HG02852 (cell line): ENCODE measurements around the gene HERPUD2.
"Not testable (repeated sequence)": the region's sequence is repeated elsewhere in the genome, so short reads cannot be mapped to it uniquely, and the experiment has no call there.

ENCODE experiments used
- ATAC-seq: cut with Tn5 transposase; IDR thresholded peaks from one replicate; pipeline ENCODE4 v1.9.1; 2021; ENCODE audit warnings: mild to moderate bottlenecking, moderate library complexity; ENCODE audit not compliant: unreplicated experiment

HERPUD2 gene

DNA sequence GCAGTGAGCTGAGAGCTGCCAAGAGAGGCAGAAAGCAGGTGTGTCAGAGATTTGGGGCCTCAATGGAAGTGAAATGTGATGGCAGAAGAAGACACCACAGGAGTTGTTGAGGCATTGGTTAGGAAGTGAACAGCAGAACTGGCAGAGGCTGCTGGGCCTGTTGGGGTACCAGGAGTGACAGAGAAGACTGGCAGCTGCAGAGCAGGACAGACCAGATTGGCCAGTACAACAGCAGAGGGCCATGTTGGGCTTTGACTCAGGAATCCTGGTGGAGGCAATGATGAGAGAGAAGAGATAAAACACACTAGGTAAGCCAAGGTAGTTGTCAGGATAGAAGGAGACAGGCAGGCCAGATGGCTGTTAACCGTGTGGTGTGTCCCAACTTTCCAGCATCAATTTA, 19.9 kb upstream of the HERPUD2 start:
- ATAC-seq: no peak

DNA sequence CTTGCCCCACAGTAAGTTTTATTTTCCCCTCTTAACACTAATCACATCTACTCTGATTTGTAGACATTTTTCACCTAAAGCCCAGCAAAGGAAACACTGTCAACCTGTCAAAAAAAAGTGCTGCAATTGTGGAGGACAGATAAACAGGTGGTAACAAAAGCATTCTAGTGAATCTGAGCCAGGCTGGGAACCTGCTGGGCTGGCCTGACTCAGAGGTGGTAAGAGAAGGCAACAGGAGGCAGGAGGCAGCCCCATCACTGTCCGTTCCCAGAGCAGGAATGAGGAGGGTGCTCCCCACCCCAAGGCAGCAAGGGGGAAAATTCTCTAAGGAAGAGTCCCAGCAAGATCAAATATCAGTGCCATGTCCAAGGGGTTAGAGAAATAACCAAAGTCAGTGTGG, 19.5 kb upstream of the HERPUD2 start:
- ATAC-seq: no peak

DNA sequence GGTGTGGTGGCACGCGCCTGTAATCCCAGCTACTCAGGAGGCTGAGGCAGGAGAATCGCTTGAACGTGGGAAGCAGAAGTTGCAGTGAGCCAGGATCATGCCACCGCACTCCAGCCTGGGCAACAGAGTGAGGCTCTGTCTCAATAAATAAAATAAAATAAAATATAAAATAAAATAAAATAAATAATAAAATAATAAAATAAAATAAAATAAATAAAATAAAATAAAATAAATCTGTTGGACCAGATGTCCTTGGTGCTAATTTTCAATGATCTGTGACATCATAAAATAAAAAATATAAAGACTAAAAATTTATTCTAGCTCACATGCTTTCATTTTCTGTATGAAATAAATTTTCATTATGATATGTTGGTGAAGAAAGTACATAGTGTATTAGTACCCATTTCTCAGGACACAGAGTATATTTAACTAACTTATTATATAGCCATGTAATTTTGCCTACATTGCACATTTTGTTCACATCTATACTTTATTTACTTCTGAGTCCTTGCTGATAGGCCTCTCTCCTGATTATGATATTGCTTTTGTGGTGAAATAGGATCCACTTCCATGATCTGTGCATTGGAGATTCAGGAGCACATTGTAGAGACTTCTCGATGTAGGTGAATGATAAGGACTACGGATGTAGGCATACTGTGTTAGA, 17.8 kb upstream of the HERPUD2 start:
- ATAC-seq: no peak

DNA sequence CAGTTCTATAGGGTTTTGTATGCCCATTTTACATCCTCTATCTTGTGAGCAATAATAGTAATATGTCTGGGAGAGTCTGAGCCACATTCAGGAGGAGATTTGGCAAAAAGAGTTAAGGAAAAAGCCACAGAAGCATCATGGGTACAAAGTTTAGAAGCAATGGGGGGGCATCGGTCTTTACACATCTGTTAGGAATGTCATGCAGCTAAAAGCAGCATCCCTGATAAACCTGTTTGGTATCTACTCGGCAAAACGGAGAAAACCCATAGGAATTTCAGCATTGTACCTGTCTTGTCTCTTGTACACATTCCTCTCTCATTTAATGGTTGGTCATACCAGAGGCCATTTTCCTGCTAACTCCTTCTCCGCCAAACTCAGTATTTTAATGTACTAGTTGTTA, 12.5 kb upstream of the HERPUD2 start:
- ATAC-seq: no peak

DNA sequence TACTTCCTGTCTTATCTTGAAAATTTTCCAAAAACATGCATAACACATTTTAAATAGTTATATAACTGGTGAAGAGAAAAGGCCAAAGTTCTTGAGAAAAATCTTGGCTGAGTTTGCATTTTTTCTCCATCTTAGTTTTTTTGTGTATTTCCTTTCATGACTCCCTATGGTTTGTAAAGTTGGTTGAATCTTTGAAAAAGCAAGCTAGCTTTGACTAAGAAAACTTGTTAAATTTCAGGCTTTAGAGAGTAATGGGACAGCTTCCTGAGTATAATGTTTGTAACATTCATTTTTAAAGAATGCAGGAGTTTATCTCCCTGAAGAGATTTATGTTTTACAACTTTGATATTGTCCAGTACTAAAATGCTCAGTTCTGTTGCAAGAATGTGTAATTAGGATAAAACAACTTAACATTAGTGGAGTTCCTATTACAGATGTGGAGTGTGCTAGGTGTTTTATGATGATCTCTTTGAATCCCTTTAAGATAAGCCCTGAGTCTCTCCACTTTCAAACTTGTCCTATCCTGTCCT, 11.1 kb upstream of the HERPUD2 start:
- ATAC-seq: no peak

DNA sequence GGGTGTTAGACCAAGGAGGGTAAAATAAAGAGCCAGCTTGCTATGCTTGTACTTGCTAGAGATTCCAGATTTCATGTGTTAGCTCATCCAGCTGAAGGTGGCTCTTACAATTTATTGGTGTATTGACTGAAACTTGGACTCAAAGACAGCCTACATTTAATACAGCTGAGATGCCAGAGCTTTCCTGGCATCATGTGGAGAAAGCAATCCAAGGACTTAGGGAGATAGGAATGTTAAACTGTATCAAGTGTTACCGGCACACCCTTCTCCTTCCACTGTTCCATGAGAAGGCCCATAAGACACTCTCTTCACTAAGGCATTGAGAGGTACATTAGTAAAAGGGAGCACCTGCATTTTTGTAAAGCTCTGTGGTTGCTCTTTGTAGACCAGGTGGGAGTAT, 9.3 kb upstream of the HERPUD2 start:
- ATAC-seq: no peak

- ATAC-seq: no peak
Measured at GRCh38 chr7:35702541-35702940, 7.6 kb upstream of the HERPUD2 start.

DNA sequence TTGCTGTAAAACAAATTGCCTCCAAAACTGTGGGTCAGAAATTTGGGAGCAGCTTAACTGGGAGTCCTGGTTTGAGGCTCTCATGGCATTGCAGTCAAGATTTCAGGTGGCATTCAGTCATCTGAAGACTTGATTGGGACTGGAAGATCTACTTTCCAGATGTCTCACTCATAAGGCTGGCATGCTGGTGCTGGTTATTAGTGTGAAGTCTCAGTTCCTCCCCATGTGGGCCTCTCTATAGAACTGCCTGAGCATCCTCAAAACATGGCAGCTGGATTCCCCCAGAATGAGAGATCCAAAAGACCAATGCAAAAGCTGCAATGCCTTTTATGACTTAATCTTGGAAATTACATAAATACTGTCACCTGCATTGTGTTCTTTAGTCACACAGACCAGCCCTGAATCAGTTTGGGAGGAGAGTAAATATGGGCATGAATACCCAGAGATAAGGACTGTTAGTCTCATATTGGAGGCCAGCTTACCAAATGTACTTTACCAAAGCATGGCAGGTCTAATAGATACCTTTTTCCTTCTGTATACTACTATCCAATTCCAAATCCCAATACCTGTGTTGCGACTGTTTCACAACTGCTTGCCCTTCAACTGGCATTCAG, 6.5 kb upstream of the HERPUD2 start:
- ATAC-seq: no peak

DNA sequence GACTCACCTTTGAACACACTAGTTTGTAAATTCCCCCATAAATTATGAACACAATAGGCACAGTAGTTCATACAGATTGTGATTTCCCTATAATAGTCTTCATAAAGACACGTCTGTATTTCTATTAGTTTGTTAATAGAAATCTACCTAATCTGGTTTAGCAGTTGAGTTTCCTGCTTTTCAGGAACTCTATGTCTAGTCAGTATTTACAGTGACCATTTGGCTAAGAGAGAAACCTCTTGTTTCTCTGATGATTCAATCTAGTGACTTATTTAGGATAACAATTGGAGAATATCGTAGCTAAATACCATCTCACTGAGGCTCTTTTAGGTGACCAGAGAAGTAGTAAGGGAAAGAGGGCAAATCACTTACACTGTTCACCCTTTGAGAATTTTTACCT, 5.9 kb upstream of the HERPUD2 start:
- ATAC-seq: no peak

DNA sequence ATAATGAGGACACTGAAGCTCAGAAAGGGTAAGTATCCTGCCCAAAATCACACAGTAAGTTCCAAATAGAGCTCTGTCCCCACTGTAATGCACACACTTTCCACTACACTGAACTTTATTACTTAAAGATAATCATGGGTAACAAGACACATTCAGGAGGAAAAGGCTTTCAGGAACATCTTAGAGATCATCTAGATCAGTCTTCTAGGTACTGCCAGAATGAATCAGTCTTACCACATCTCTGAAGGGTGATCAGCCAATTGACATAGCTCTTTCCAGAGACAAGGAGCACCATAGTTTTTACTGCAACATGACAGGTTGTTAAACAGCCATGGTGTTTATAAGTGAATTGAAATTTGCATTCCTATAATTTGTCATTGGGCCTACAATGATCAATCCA, 5.4 kb upstream of the HERPUD2 start:
- no peak for ATAC-seq

GRCh38 chr7:35699796-35700305, 4.9 kb upstream of the HERPUD2 start:
- no peak for ATAC-seq

GRCh38 chr7:35698382-35698781, 3.4 kb upstream of the HERPUD2 start:
- ATAC-seq: not testable (repeated sequence)

DNA sequence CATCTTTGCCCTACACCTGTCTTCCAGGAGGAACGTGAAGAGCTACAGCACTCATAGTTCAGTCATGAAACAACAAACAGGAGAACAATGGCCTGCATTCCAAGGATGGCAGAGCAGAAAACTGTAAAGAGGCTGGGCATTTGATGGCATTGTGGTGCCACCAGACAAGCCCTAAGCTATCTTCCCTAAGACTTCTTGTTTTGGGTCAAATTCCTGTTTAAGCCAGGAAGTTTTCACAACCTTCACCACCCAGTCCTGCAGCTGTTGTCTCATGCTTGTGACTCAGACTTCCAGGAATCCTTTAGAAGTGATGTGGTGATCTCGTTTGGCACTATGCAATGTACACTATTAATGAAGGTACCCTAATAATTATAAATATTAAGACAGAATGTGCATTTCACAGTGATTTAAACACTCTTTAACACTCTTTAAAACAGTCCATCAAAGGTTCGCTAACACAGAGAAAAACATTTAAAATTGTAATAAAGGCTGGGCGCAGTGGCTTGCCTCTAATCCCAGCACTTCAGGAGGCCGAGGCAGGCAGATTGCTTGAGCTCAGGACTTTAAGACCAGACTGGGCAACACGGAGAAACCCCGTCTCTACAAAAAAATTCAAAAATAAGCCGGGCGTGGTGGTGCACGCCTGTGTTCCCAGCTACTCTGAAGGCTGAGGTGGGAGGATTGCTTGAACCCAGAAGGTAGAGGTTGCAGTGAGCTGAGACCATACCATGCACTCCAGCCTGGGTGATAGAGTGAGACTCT, 2.7 kb upstream of the HERPUD2 start:
- no peak for ATAC-seq

DNA sequence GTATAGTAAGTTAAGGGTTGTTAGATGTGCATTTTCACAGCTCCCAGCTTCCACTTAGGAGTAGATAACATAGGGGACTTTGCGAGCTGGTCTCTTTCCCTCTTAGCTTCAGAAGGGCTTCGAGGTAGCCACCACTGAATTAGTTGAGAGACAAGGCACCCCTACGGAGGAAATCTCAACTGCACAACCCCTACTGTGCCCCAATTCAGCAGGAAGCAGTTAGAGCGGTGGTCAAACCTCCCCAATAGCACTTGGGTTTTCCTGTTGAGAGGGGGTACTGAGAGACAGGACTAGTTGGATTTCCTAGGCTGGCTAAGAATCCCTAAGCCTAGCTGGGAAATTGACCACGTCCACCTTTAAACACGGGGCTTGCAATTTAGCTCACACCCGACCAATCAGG, 1.1 kb upstream of the HERPUD2 start:
- ATAC-seq: no peak

GRCh38 chr7:35695473-35695850, 527 bp upstream of the HERPUD2 start:
- peak; percentile 3 for ATAC-seq

GRCh38 chr7:35694161-35694783, 663 bp downstream of the HERPUD2 start:
- ATAC-seq: peak; percentile 16

- ATAC-seq: no peak
Measured at GRCh38 chr7:35691827-35692307, 3.1 kb downstream of the HERPUD2 start.

DNA sequence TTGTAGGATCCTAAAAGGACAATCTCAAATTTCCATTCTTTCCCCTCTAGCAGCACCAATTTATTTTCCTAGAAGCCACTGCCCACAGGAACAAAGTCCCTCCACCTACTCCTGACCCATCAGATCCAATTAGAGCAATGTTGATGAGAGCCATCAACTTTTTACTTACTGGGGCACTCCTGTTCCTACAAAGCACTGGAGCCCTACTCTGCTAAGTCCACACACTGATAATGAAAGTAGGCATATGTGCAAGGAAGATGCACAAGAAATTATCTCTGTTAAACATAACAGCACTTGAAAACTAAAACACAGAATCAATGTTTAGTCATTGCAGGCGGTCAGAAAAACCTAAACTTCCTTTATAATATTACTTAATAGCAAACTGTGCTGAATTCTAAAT, 3.6 kb downstream of the HERPUD2 start:
- no peak for ATAC-seq

GRCh38 chr7:35690614-35691013, 4.3 kb downstream of the HERPUD2 start:
- not testable (repeated sequence) for ATAC-seq

- ATAC-seq: no peak
Measured at GRCh38 chr7:35685781-35686180, 9.2 kb downstream of the HERPUD2 start.
